Kidney epithelial cell (primary cell): Measurements from ENCODE around the gene RAB28. TPM values are rescaled to one million over a fixed set of nuclear protein-coding genes. Genes with fewer than 3 reads are reported as not detected.

ENCODE experiments used
- DNase-seq: peaks from one replicate; pipeline ENCODE4 v3.0.0-alpha.2; 2010; ENCODE audit warnings: low read depth
- H3K27me3 ChIP-seq: 2 replicates; pipeline ENCODE4 v1.6.0; 2011; ENCODE audit warnings: low read length; ENCODE audit not compliant: control insufficient read depth, insufficient read depth
- H3K36me3 ChIP-seq: 2 replicates; pipeline ENCODE4 v1.5.1; 2011; ENCODE audit warnings: low read length; ENCODE audit not compliant: control insufficient read depth, insufficient read depth
- H3K4me3 ChIP-seq: 2 replicates; pipeline ENCODE4 v1.5.1; 2011; ENCODE audit warnings: low read depth, mild to moderate bottlenecking, control low read depth, low read length
- total RNA-seq: library from RNA; depleted of rRNA; stranded (reverse); fragments of >200 nt; gene quantifications from 2 replicates; pipeline ENCODE4 v1.2.3, GENCODE V29; 2015
- TF ChIP-seq, protein P1 (sequence below): IDR thresholded peaks from 2 replicates; pipeline ENCODE4 v1.5.1; 2011; ENCODE audit warnings: mild to moderate bottlenecking, moderate library complexity, low read length, control low read depth, inconsistent platforms; ENCODE audit not compliant: insufficient read depth, poor library complexity, severe bottlenecking

RAB28 gene
- 15.5 and 17.3 TPM in 2 replicates for total RNA-seq

DNA sequence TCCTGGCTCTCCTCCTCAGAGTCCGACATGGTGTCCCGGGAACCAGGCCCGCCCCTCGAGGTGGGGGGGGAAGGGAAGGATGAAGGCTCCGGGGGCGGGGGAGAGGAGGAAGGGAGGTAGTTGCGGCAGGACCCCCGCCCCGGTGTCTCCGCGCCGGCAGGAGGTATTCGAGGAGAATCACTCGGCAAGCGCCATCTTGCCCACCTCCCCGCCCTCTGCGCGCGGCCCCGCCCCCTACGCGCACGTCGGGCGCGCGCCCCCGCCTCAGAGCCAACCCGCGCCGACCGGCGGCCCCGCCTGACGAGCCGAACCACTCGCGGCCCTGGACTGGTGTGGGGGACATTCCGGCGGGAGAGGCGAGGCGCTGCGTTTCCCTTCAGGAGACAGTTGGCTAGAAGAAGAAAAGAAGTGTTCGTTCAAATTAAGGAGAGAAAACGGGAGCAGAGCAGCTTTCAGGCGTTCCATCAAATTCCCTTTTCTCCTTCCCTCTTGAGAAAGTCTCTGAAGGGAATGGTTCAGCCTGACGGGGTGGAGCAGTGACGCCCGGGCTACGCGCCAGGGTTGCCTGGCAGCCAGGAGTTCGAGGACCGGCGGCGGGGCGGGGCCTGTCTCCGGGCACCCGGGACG lies at the start of gene RAB28:
TSS of gene RAB28 (minus strand) at position 219 of the 627 bp plus-strand sequence.
- TF ChIP-seq, protein P1, sequence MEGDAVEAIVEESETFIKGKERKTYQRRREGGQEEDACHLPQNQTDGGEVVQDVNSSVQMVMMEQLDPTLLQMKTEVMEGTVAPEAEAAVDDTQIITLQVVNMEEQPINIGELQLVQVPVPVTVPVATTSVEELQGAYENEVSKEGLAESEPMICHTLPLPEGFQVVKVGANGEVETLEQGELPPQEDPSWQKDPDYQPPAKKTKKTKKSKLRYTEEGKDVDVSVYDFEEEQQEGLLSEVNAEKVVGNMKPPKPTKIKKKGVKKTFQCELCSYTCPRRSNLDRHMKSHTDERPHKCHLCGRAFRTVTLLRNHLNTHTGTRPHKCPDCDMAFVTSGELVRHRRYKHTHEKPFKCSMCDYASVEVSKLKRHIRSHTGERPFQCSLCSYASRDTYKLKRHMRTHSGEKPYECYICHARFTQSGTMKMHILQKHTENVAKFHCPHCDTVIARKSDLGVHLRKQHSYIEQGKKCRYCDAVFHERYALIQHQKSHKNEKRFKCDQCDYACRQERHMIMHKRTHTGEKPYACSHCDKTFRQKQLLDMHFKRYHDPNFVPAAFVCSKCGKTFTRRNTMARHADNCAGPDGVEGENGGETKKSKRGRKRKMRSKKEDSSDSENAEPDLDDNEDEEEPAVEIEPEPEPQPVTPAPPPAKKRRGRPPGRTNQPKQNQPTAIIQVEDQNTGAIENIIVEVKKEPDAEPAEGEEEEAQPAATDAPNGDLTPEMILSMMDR: no peak
- H3K36me3 ChIP-seq: no peaks in the 10 kb centered on the region
- H3K27me3 ChIP-seq: no peaks in the 10 kb centered on the region
- peak; percentile 61 for DNase-seq
- peak within 1 kb of the TSS; percentile 90 for H3K4me3 ChIP-seq

- Histone ChIP-seq H3K27me3 (peaks cover 95% of the 10 kb centered on the region), H3K4me3 (no peak overlapping the region), H3K36me3 (no peaks in the 10 kb centered on the region)
- TF ChIP-seq, protein P1: no peak
- DNase-seq: no peak
Measured at GRCh38 chr4:13531625-13531998, 47.5 kb upstream of the RAB28 start.

- H3K4me3 ChIP-seq: no peak overlapping the region
- no peaks in the 10 kb centered on the region for H3K36me3 ChIP-seq
- H3K27me3 ChIP-seq: peaks cover 95% of the 10 kb centered on the region
- DNase-seq: no peak
- TF ChIP-seq, protein P1: no peak
Measured at GRCh38 chr4:13530823-13531624, 46.9 kb upstream of the RAB28 start.

GRCh38 chr4:13529128-13529919 lies 45.2 kb upstream of the RAB28 start:
- DNase-seq: no peak
- Histone ChIP-seq H3K36me3 (no peaks in the 10 kb centered on the region), H3K4me3 (no peak overlapping the region), H3K27me3 (peaks cover 95% of the 10 kb centered on the region)
- TF ChIP-seq, protein P1: no peak

DNA sequence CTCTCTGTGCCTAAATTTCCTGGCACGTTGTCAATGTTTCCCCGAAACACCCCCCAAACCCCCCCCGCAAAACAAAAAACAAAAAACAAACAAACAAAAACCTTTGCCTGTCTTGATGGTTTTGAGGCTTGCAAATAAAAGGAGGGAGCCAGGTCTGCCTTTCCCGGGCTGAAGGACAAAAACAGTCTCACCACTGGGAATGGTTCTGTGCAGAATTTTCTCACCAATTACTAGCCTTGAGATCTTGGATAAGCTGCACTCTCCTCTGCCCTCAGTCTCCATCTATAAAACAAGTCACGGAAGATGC lies 44.6 kb upstream of the RAB28 start:
- DNase-seq: no peak
- H3K4me3 ChIP-seq: no peak overlapping the region
- no peaks in the 10 kb centered on the region for H3K36me3 ChIP-seq
- H3K27me3 ChIP-seq: peaks cover 95% of the 10 kb centered on the region
- TF ChIP-seq, protein P1: no peak
